Activated CD4-positive, alpha-beta T cell treated with anti-CD3 and anti-CD28 coated beads for 48 hours (primary cell): ENCODE data around the gene ZDHHC13.

Experiments used
- DNase-seq: peaks from one replicate; pipeline ENCODE4 v3.0.0-alpha.2; 2020

The ZDHHC13 gene

DNA sequence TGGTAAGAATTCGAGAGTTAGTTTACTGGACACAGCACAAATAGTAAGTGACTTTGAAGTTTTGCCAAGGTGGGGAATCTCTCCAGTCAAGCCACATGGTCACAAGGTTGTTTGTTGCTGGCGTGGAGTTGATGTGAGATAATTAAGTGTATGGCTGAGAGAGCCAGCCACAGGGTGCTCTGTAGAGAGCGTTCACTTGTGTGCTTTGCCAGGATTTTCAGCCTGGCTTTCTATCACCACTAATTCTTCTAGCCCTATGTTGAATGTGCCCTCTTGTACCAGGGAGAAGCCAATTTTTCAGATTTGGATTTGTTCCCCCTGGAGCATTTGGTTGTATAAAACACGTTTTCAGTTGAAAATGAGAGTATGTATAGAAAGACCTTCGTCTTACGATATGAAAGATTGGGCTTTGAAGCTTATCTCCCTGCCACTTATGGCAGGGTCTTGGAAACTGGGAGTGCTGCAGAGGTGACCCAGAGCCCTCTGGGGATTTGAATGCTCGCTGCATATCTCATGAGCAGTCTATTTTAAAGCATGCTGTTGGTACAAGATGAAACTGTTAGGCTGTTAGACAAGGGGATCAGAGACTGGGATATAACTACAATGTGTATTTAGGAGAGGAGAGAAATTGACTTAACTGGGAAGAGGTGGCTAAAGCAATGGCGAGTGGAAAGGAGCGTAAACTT lies 56.2 kb downstream of the ZDHHC13 start:
- DNase-seq: no peak

DNA sequence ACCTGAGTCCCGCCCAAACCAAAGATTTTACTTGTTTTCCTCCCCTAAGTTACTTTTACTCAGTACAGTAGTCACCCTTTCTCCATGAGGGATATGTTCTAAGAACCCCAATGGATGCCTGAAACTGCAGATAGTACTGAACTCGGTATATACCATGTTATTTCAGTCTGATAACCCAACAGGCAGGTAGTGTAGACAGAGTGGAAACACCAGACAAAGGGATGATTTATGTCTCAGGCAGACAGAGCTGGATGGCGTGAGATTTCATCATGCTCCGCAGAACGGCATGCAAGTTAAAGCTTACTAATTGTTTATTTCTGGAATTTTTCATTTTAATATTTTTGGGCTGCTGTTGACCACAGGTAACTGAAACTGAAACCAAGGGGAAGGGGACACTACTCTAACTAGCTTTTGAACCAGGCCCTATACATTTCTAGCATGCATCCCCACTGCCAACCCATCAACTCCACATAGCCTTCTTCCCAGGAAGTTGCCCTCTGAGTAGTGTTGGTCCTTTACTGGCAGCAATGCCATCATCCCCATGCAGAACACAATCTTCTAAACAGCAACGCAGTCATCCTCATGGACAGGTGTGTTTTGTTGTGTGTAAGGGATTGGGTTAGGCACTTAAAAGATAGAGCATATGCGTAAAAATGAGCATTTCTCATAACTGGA lies 57.1 kb downstream of the ZDHHC13 start:
- no peak for DNase-seq

DNA sequence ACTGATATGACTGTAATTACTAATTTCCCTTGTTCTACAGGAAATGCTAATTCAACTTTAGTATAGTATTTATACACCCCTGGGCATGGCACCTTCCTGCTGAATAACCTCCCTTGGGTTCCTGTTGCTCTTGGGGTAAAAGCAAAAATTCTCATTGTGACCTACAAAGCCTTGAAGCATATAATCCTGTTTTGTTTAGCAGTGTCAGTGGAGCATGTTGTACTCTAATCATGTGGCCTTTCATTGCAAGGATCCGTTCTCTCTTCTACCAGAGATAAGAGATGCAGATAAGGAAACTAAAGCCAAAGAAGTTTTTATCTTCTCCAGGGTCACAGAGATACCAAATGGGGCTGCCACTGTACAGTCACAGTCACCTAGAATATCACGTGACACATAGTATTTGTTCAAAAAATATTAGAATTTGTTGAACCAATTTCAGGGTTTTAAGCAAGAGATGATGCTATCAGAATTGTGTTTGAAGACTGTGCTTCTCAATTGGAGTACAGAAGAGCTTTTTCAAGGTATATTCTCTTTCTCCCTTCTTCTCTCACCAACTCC lies 59.7 kb downstream of the ZDHHC13 start:
- no peak for DNase-seq

DNA sequence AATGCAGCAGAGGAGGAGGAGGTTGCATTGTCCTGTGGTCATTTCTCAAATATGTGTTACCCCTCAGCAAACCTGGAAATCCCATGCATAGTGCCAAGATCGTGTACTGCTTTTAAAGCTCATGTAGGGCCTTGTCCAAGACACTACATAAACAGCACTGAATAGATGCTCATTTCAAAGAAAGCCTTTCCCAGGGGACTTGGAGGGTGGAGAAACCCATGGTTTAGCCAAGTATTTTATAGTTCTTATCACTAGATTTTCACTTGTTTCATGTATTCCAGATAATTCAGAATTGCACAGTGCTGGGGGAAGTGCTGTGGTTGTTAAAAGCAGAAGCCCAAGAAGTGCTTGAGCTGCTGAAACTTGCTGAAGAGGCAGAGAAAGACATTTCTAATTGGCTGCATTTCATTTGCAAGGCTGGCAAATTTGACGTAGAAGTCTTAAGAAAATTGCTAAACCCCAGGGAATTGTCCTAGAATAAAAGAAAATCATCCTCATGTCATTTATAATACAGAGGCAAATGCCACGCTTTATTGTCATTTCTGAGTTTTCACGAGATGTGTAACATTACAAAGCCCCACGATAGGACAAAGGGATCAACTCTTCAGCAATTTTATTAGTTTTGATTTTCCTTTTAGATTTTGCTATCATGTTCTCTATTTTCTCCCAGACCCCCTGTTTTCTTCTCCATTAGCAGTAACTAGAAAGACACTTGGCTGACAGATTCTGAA lies 64.7 kb downstream of the ZDHHC13 start:
- DNase-seq: no peak

DNA sequence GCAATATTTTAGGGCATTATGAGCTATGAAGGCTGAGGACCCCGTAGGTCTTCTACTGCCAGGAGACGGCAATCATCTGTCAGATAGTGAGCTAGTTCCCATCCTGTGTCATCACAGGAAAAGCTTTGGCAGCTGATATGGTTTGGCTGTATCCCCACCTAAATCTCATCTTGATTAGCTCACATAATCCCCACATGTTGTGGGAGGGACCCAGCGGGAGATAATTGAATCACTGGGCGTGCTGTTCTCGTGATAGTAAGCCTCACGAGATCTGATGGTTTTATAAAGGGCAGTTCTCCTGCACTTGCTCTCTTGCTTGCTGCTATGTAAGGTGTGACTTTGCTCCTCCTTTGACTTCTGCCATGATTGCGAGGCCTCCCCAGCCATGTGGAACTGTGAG lies 66.7 kb downstream of the ZDHHC13 start:
- DNase-seq: no peak

DNA sequence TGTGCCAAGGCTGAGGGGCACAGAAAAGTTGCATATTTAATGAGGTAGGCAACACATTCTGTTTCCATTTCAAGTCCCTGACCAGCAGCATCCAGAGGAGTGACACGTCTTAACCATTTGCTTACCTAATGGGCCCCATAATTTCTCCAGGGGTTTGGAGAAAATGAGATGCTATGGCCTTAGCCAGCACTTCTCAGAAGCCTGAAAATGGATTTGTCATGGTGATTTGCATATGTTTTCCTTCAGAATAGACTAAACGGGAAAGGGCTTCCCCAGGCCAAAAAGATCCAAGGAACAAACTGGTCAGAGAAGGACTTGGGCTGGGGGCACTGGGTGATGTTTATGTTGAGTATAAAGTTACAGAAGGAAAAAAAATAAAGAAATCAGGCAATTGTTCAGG lies 68.1 kb downstream of the ZDHHC13 start:
- no peak for DNase-seq

DNA sequence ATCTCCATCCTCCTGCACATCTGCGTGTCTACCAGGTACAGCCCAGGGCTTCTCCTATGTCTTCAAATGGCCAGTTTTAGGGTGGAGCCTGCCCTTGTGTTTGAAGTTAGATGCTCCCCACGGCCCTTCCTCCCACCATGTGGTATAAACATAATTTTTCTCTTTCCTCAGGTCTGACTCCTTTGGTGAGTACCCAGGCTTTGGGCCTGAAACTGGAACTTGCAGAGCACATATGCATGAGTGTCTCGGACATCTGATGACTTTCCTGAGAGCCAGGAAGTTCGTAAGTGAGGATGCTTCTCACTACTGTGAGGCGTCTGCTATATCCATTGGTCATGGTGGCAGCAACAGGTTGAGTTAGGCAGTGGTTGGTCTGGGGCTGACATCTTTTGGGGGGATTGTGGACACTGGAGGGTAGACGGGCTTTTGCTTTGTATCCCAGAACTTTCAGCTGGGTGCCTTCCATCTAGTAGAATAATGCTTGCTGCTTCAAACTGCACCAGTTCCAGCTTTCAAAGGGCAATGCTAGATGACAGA lies 68.6 kb downstream of the ZDHHC13 start:
- DNase-seq: no peak

DNA sequence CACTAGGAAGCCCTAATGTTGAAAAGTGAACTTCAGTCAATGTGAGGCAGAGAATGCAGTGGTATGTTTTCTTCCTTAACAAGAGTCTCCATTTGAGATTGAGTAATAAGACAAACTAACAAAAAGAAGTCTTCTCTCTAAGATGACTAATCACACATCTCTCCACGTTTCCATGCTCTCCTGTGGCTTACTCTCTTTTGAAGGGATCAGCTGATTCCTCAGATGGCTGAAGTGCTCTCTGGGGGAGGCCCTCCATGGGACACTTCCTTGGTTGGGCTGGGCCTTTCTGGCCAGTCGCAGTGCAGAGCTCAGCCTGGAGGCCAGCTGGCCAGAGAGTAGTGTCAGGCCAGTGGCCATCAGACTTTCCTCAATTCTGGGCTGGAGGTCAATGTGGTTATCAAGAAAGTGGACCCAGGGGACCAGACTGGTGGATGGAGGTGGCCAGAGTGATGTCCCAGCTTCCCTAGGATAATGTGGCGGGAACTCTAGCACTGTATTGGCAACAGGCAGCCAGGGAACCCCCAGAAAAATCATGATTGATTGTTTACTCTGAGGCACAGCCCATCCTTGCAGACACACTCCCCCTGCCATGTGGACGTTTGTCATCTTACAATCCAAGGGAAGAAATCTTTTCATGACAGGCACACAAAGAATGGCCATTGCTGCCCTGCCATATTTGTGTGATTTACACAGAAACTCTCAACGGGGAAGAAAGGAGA lies 70.3 kb downstream of the ZDHHC13 start:
- DNase-seq: no peak

DNA sequence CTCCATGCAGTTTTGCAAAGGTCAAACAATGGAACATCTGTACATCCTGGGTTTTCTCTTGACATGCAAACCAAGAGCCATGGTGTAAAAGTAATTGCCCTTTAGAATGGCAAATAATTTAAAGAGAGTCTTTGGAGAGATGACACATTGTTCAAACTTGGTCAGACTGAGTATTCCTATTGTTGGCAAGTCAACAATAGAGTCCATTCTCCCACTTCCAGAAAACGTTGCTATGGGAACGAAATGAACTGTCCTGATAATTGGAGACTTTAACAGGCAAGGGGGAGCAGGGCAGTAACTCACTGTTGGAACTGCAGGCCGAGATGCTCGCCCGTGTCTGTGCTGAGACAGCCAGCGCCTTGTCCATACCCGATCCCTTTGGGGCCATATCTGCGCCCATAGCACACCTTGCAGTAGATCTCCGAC lies 70.9 kb downstream of the ZDHHC13 start:
- DNase-seq: no peak

- DNase-seq: no peak
Measured at GRCh38 chr11:19191530-19192169, 74.7 kb downstream of the ZDHHC13 start.

DNA sequence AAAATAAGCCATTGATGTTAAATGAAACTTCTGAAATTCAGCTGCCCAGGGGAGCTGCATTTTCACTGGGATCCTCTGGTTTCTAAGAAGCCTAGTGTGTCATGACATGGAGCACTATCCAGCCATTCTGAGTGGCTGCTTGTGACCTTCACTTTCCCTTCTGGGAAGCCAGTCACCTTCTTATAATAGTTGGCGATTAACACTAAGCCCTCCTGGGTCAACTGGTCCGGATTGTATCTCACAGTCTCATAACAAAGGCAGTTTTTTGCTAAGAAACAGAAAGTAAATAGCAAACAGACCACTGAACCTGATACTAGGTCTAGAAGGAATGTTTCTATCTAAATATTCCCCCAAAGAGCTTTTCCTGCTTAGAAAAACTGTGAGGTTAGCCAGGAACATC lies 76.9 kb downstream of the ZDHHC13 start:
- DNase-seq: no peak

DNA sequence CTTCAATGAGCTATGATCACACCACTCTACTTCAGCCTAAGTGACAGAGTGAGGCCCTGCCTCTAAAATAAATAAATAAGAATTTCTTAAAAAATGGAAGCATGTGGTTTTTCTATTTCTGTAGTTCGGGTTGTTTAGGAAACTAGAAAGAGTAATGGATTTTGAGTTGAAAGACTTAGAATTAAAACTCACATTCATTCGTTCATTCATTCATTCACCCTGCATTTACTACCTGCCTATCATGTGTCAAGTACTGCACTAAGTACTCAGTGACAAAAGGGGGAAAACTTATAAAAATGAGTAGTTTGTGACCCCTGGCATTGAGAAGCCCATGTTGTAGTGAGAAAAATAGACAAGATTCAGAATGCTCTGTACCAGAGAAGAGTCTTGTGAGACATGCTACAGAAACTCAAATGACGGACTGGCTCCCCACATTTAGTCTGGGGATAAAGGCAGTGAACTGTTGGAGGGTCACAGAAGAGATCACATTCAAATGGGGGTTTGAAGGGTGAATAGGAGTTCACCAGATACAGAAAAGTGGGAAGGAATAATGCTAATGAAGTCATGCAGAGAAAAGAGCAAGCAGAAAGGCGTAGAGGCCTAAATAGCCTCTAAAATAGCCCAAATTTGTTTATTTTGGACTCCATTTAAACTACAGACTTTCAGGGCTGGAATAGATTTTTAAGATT lies 77.8 kb downstream of the ZDHHC13 start:
- no peak for DNase-seq

- DNase-seq: no peak
Measured at GRCh38 chr11:19196432-19196831, 79.5 kb downstream of the ZDHHC13 start.

DNA sequence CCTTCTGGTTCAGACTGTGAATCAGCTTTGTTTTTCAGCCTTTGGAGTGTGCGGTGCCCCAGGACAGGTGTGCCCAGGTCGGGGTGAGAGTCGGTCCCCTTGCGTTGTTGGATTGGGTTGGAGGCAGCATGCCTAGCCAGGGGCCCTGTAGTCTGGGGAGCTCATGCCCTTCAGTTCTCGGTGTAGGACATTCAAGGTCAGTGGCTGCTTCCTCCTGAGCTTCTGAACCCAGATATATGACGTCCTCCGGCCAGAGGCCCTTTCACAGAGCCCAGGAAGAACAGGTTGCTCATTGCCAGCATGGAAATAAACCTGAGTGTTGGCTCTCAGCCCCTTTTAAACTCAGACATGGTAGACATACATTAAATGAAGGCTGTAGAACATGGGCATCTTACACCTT lies 82.1 kb downstream of the ZDHHC13 start:
- DNase-seq: no peak

GRCh38 chr11:19199771-19200170 lies 82.8 kb downstream of the ZDHHC13 start:
- DNase-seq: no peak

- DNase-seq: no peak
Measured at GRCh38 chr11:19200410-19201201, 83.6 kb downstream of the ZDHHC13 start.

DNA sequence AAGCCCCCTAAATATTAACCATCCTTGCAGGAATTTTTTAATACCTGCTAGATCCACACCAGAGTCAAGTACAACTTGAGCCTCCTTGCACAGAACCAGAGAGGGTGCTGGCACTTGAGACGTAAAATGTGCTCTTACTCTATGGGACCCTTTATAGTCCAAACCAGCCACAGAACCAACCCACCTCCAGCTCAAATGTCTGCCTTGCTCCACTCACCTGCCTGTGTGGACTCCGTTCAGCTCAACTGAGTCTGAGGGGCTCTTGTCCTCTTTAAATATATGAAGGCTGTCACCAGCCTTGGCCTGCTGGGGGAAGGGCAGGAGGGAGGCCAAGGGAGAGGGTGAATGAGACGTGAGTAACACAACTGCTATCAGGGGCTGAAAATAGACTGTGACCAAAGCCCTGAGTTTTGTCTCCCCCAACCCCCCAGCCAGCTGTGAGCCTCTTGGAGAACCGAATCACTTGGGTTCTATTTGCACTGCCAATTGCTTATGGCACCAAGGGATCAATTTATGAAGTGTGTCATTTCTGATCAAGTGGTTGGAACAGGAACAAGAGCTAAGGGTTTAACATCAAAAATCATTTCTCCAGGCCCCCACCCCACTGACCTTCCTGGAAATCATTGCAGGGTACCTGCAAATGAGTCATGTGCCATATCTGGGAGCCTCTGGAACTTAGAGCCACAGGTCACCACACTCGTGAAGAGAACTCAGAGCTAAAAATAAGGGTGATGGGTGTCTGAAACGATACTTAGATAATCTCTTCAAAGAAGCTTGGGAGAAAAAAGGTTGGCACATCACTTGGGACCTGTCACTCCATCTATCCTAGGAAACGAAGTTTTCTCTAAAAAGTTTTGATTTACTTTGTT lies 85.0 kb downstream of the ZDHHC13 start, which contains the start of gene CSRP3:
TSS of gene CSRP3 (minus strand) at position 247 of the 869 bp plus-strand sequence. CDS start 9,535 bp downstream, outside the sequence.
- DNase-seq: no peak

DNA sequence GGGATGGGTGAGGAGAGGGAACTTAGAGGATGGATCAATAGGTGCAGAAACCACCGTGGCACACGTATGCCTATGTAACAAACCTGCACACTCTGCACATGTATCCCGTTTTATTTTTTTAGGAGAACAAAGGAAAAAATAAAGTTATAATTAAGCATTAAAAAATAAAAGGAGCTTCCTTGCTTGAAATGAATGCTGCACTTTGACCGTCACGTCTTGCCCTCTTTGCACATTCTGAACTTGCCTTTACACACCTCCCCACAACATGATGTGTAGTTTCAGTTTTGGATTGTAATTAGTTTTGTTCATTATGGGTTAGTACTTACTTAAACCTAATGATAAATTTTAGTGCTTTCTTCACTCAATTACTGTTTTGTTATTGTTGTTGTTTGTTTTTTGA lies 87.9 kb downstream of the ZDHHC13 start:
- no peak for DNase-seq

GRCh38 chr11:19208181-19208580 lies 91.2 kb downstream of the ZDHHC13 start:
- no peak for DNase-seq
